ENCODE measurements around the gene ZBTB20.

Gene ZBTB20

GRCh38 chr3:114659109-114660061 lies 487.7 kb downstream of the ZBTB20 start:
- TF ChIP-seq TAF1 (IDR thresholded peaks at IDR 0.05; ENCODE audit: borderline replicate concordance, insufficient read depth, low read length): no peak
- TF ChIP-seq FOXP2 (optimal IDR thresholded peaks at IDR 0.05; ENCODE audit: borderline replicate concordance, extremely low read depth, extremely low read length, insufficient read depth): no peak
- TF ChIP-seq, protein P1, sequence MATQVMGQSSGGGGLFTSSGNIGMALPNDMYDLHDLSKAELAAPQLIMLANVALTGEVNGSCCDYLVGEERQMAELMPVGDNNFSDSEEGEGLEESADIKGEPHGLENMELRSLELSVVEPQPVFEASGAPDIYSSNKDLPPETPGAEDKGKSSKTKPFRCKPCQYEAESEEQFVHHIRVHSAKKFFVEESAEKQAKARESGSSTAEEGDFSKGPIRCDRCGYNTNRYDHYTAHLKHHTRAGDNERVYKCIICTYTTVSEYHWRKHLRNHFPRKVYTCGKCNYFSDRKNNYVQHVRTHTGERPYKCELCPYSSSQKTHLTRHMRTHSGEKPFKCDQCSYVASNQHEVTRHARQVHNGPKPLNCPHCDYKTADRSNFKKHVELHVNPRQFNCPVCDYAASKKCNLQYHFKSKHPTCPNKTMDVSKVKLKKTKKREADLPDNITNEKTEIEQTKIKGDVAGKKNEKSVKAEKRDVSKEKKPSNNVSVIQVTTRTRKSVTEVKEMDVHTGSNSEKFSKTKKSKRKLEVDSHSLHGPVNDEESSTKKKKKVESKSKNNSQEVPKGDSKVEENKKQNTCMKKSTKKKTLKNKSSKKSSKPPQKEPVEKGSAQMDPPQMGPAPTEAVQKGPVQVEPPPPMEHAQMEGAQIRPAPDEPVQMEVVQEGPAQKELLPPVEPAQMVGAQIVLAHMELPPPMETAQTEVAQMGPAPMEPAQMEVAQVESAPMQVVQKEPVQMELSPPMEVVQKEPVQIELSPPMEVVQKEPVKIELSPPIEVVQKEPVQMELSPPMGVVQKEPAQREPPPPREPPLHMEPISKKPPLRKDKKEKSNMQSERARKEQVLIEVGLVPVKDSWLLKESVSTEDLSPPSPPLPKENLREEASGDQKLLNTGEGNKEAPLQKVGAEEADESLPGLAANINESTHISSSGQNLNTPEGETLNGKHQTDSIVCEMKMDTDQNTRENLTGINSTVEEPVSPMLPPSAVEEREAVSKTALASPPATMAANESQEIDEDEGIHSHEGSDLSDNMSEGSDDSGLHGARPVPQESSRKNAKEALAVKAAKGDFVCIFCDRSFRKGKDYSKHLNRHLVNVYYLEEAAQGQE (IDR thresholded peaks at IDR 0.05; ENCODE audit: insufficient read depth in 1 of 2, low read depth in 2 of 2, low read length in 2 of 2): no peak
- no peak for TF ChIP-seq SIN3A (IDR thresholded peaks at IDR 0.05; ENCODE audit: borderline replicate concordance, insufficient read depth, low read length)
- TF ChIP-seq POLR2AphosphoS5 (IDR thresholded peaks at IDR 0.05; ENCODE audit: low read depth, low read length): no peak

DNA sequence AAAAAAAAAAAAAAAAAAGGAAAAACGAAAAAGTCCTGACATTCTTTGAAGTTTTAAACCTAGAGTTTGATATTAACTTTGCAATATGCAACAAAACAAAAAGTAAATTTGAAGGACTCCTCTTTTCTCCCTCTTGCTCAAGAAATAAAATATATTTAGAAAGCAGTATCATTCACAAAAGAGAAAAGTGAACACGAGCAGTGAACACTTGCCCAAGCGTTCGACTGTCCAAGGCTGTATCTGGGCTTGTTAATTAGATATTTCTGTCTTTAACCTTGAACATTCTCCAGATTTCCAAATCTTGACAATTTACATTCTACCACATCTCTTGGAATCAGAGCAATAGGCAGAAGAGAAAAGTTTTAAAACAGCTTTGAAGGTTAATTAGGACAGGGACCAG lies 495.5 kb downstream of the ZBTB20 start:
- no peak for TF ChIP-seq POLR2AphosphoS5 (IDR thresholded peaks at IDR 0.05; ENCODE audit: low read depth, low read length)
- TF ChIP-seq, protein P1 (IDR thresholded peaks at IDR 0.05; ENCODE audit: insufficient read depth in 1 of 2, low read depth in 2 of 2, low read length in 2 of 2): no peak
- TF ChIP-seq SIN3A (IDR thresholded peaks at IDR 0.05; ENCODE audit: borderline replicate concordance, insufficient read depth, low read length): no peak

- TF ChIP-seq, protein P1 (IDR thresholded peaks at IDR 0.05; ENCODE audit: insufficient read depth in 1 of 2, low read depth in 2 of 2, low read length in 2 of 2): no peak
- TF ChIP-seq SIN3A (IDR thresholded peaks at IDR 0.05; ENCODE audit: borderline replicate concordance, insufficient read depth, low read length) (no peak), POLR2AphosphoS5 (IDR thresholded peaks at IDR 0.05; ENCODE audit: low read depth, low read length) (no peak), TAF1 (IDR thresholded peaks at IDR 0.05; ENCODE audit: borderline replicate concordance, insufficient read depth, low read length) (no peak), FOXP2 (optimal IDR thresholded peaks at IDR 0.05; ENCODE audit: borderline replicate concordance, extremely low read depth, extremely low read length, insufficient read depth) (no peak)
These were observed 496.3 kb downstream of the ZBTB20 start for GRCh38 chr3:114650808-114651207.

- TF ChIP-seq TAF1 (IDR thresholded peaks at IDR 0.05; ENCODE audit: borderline replicate concordance, insufficient read depth, low read length) (no peak), POLR2AphosphoS5 (IDR thresholded peaks at IDR 0.05; ENCODE audit: low read depth, low read length) (no peak), SIN3A (IDR thresholded peaks at IDR 0.05; ENCODE audit: borderline replicate concordance, insufficient read depth, low read length) (no peak), FOXP2 (optimal IDR thresholded peaks at IDR 0.05; ENCODE audit: borderline replicate concordance, extremely low read depth, extremely low read length, insufficient read depth) (no peak)
These were observed 497.8 kb downstream of the ZBTB20 start for GRCh38 chr3:114649331-114649730.

DNA sequence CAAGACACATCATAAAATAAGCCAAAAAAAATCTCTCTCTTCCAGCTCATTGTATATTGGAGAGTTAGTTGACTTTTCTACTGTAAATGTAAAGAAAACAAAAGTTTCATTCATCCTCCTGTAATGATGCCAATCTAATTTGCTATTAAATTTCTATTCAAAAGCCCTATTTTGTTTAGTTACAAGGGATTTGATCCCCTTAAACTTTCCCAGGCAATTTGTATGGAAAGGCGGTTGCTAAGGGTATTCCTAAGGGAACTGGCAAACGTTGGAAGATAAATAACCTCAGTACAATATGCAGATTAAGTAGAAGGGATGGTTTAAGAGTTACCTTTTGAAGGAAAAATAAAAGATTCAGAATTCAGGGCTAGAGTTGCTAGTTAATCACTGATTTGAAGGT lies 500.6 kb downstream of the ZBTB20 start:
- TF ChIP-seq POLR2AphosphoS5 (IDR thresholded peaks at IDR 0.05; ENCODE audit: low read depth, low read length): no peak
- TF ChIP-seq TAF1 (IDR thresholded peaks at IDR 0.05; ENCODE audit: borderline replicate concordance, insufficient read depth, low read length): no peak
- TF ChIP-seq SIN3A (IDR thresholded peaks at IDR 0.05; ENCODE audit: borderline replicate concordance, insufficient read depth, low read length): no peak
- TF ChIP-seq, protein P1 (IDR thresholded peaks at IDR 0.05; ENCODE audit: insufficient read depth in 1 of 2, low read depth in 2 of 2, low read length in 2 of 2): no peak
- TF ChIP-seq FOXP2 (optimal IDR thresholded peaks at IDR 0.05; ENCODE audit: borderline replicate concordance, extremely low read depth, extremely low read length, insufficient read depth): no peak
